ENCODE results near the gene VSIR.

GRCh38 chr10:71723311-71723710 lies 50.0 kb downstream of the VSIR start:
- no peak for TF ChIP-seq EP300 (IDR thresholded peaks at IDR 0.05)
- TF ChIP-seq CTCF (IDR thresholded peaks at IDR 0.05) = no peak
- TF ChIP-seq POLR2A (IDR thresholded peaks at IDR 0.05) = no peak
